Suppressor macrophage treated with lipopolysaccharide for 1 hour (primary cell): ENCODE results near the gene ASTN2.
A peak's percentile ranks its signal among the peaks of the same experiment; 100 is the strongest.

Experiments
- DNase-seq, 3 donors: peaks; one replicate each; pipeline ENCODE4 v3.0.0-alpha.2; 2020 to 2022

The ASTN2 gene

DNA sequence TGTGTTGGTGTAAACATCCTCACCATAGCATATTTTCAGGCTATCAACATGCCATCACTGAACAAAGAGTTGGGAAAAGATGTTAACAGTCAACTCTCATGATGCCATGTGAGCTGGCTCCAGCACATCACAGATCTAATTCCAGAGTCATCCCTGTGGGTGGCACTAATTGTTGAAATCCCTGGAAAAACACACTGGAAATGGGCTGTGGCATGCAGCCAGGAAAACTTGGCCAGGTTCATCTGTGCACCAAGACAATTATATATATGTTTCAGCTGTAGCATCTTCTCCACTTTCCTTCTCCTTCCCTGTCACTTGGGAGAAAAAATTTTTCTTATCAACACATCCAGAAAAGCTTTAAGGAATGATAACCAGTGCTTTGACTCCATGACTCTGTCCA, 414.0 kb downstream of the ASTN2 start:
- DNase-seq: no peak

DNA sequence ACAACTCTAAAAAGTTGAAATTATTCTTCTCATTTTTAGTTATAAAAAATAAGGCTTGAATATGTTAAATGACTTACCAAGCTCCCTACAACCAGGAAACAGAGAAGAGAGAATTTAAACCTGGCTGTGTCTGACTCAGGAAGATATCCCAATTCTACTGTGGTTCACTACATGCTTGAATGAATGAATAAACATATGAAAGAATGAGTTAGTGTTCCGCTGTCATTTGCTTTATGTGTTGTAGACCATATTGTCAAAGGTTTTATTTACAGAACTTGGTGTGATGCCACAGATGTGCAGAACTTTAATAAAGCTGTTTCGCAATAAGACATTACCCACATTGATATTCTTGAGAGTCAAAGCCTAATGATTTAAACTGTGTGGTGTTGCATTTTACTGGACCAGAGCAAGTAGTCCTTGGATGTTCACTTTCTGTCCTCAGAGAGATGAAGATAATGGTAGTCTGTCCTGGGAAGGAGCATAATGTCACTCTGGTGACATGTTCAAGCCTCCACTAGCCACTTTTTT, 414.6 kb downstream of the ASTN2 start:
- no peak for DNase-seq

DNA sequence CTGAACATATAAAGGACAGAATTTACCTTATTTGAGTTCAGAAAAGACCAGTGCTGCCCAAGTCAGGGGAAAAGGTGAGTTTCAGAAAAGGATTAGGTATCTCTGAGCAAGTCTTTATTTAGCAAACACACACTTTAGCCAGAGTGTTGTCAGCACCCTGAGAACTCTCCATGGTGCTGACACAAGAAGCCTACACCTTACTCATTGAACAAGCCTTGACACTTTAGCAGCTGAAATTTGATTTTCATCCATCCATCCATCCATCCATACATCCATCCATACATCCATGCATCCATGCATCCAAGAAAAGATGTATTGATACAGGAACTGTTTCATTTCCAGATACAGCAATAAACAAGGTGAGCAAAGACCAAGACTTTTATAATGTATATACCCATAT, 416.6 kb downstream of the ASTN2 start:
- peak in 2 of 3 donors; percentile 26 for DNase-seq

DNA sequence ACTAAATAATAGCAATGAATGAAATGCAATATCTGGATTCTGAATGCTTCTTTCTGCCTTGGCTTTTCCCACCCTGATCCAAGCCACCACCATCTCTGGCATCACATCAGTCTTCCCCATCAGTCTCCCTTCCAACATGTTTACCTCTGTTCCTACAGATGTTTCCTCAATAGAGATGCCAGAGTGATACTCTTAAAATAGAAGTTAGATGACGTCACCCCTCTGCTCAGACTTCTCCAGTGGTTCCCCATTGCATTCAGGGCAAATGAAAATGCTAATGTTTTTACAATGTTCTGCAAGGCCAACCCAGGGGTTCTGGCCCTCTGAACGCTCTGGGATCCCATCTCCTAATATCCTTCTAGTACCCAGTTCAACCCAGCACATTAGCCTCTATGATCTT, 422.0 kb downstream of the ASTN2 start:
- DNase-seq: peak; percentile 40 to 57 (median 54)

DNA sequence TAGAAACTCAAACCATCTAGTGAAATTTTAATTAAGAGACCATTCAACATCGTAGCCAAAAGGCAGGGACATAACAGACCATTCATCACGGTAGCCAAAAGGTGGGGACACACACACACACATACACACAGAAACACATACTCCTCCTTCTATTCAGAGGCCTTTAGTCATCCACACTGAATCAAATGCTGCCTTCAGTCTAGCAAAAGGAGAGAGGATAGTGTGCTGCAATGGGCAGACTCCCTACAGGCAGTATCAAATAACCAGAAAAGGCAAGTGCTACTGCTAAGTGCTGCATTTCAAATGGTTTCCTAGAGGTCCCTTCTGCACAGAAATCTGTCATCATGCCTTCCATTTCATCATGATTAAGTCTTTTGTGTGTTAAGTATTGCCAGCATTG, 423.8 kb downstream of the ASTN2 start:
- DNase-seq: no peak

DNA sequence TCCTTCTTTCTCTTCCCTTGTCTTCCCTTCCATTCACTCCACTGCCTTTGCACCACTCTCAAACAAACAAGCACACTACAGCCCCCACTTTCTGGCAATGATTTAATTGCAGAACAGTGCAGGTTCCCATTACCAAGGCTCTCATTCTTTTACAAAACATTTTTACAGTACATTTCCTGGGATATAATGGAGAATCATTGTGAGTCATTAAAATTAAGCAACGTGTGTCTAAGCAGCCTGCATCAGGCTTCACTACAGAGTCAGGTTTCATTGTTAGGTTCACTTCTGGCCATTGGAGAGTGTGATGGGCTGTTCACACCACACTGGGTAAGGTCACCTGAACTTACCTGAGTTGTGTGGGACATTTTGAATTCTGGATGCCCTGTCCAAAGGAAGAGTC, 424.3 kb downstream of the ASTN2 start:
- DNase-seq: peak in 2 of 3 donors; percentile 20 to 27

DNA sequence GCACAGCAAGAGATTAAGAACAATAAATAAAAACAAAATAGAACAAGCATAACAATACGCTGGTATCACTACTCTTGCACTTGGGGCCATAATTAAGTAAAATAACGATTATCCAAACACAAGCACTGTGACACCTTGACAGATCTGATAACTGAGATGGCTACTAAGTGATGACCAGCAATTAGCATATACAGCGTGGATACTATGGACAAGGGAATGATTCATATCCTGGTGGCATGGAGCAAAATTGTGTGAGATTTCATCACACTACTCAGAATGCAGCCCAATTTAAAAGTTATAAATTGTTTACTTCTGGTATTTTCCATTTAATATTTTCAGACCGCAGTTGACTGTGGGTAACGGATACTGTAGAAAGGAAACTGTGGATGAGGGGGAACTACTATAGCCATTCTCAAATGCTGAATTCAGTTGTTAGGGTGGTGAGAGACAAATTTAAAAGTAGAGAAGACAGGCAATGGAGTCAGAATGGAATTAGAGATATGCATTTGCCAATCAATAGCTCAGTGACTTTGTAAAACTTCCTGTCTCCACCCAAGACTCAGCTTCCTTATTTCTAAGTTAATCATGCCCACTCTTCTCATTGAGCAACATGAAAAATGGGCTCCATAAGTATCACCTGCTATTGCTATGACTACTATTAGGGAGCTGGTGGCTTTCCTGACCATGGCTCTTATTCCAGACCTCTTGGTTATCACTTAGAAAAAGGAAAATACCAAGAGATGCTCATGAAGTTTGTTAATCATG, 427.0 kb downstream of the ASTN2 start:
- DNase-seq: peak; percentile 15 to 45 (median 31)

DNA sequence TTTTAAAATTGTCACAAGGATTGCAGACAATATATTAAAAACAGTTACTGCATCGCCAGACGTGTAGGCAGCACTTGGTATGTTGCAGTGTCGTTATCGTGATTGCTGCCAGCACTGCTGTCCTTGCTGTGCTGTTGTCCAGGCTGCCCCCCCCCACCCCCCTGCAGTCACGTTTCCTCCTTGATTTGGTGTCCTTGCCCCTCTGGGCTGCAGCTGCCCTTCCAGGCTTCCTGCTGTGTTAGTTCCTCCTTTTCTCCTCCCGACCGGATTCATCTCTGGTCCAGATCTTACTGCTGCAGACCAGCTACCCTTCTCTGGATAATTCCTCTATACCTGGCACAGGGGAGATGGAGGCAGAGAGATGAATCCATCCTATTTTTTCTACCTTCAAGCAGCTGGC, 428.8 kb downstream of the ASTN2 start:
- peak in 2 of 3 donors; percentile 11 to 28 for DNase-seq

DNA sequence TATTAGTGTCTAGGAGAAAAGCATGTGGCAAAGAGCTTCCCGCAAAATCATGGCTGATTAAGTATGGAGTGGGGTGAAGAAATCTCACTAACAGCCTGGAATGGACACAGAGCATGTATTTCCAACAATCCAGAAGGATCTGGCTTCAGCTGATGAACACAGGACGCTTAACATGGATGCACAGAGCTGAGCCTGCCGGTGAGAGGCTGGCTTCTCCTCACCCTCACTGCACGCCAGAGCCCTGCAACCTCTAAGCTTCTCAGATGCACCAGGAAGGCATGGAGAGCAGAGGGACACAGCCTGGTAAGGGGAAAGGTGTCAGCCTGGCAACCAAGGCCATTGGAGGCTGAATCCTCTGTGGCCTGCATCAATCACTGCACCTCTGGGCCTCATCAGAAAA, 429.3 kb downstream of the ASTN2 start:
- DNase-seq: no peak

DNA sequence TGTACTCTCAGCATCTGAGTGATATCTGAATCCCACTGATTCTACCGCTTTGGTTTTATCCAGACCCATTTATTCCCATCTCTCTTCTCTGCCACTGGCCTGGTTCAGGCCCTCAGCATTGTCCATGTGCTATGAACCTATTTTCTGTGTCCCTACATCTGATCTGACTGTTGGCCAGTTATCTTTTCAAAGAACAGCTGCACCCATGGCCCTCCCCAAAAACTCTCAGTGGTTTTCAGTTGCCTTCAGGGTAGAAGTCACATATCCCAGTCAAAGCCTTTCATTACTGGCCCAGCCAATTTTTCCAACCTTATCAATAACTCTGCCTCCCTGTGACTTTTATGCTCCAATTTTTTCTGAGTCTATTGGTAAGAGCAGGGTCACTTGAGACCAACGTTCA, 430.7 kb downstream of the ASTN2 start:
- DNase-seq: no peak

DNA sequence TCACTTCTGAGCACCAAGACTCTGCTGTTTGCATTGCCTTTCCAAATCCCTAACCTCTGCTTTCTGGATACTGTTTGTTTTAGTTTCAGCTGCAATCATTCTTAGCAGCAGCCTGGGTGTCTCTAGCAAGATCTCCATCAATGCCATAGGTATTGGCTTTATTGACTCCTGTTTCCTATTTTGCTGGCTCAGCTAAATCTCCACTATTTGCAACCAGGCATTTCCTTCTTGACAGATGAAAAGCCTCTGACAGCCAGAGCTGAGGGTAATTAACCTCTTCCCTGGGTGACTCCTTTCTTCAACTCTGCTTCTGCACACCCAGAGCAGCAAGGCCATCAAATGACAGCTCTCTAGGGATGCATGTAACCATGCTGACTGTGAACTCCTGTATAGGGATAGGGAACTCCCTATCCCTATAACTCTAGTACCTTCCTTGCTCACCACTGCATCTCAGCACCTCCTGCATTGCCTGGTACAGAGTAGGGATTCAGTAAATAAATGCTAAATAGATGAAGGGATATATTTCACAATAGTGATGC, 434.2 kb downstream of the ASTN2 start:
- no peak for DNase-seq

DNA sequence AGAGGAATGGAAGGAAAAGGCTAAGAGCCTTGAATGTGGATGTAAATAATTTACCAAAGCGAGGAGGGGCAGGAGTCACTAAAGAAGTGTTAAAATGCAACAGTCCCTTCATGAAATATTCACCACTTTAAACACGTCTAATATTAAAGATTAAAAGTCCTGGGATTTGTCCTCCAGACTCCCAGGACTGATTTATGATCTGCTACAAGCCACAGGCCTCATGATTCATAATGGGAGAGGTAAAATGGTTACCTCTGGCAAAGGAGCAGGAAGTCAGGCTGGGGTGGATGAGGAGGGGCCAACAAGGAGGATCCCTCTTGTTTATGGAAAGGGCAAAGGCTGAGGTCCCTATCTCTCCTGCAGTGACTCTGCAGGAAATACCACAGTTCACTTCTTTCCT, 435.4 kb downstream of the ASTN2 start:
- DNase-seq: no peak

DNA sequence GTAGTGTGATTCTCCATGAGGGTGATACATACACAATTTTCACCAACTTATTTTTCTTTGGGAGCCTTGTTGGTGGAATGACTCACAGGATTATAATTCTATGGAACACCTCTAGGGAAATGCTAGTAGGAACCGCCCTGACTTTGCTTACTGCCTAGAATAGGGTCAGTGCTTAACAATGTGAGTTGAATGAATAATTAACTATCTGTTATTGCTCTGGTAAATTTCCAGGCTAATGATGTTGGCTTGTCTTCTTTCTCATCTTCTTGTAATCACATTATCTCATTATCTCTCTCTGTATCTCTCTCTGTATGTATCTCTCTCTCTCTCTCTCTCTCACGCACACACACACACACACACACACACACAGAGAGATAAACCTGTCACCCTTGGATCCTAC, 436.7 kb downstream of the ASTN2 start:
- no peak for DNase-seq

DNA sequence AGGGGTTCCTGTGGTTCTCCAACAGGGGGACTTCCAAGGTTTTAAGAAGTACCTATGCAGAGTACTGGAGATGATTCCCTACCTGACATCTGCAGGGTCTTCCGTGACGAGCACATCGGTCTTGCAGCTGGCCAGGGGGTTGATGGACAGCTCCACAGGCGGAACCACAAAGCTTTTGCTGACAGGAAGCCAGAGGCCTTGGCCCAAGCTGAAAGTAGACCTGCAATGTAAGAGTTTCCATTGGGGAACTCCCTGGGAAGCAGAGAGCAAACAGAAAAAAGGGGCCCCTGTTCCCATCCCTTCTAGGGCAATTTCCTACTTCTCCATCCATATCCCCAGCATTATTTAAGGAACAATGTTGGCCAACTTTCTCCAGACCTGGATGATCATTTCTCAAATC, 439.7 kb downstream of the ASTN2 start:
- no peak for DNase-seq

DNA sequence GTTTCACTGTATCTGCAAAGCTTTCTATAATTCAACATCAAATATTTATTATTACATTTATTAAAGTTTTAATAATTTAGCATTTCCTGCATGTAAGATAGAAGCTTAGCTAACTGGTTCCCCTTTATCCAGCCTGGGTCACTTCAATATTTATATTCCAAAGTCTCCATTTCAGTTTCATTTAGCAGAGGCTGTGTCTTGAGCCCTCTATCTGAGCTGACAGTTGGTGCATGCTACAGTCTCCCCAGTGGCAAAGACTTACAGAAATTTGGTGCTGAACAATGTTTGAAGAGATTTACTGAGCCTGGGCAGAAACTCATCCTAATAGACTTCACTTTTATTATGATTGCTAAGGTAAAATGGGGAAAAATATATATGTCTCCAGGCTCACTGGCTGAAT, 448.7 kb downstream of the ASTN2 start:
- no peak for DNase-seq

DNA sequence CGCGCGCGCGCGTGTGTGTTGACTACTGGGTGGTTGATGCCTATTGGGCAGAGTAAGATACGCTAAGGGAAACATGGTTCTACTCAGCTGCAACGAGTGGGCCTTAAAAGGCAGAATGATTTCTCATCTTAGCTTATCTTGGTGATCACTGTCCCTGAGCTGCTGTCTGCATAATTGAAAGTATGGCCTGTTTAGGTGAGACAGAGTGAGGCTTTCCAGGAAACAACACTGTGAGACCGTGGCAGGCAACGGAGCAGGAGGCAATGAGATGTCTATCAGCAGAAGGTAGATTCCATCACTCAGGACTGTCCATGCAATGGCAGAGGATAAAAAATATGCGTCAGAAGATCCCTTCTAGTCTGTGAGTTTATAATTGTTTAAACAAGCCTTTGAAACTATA, 450.6 kb downstream of the ASTN2 start:
- DNase-seq: no peak

DNA sequence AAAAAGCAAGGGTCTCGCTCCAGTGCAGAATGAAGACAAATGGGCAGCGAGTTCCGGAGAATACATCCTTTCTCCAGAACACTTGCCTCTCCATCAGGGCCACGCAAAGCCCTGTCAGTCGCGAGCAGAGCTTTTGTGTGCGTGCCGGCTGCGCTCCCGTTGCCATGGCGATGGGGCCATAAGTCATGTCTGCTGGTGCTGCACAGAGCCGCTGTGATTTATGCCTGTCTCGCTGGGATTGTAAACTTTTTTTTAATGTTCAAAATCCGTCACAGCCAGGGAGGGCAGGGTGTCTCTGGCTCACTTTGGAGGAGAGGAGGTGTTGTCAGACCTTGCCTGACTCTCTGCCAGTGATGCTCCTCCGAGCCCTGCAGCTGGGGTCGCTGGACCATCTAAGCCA, 455.0 kb downstream of the ASTN2 start:
- DNase-seq: no peak

DNA sequence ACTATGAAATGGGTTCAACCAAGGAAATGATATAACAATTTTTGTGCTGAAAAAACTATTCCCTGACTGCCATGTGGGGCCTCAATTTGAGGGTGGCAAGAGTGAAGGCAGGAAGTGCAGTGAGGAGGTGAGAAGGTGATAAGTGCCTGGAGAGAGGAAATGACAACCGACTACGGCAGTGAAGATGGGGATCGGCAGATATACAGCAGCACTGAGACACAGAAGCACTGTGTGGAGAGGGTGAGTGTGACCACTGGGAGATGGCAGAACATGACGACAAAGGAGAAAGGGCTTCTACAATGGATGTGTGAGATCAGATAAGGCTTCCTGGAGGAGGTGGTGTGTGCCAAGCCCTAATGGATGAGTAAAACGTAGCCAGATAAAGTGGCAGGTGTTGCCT, 456.0 kb downstream of the ASTN2 start:
- DNase-seq: no peak

DNA sequence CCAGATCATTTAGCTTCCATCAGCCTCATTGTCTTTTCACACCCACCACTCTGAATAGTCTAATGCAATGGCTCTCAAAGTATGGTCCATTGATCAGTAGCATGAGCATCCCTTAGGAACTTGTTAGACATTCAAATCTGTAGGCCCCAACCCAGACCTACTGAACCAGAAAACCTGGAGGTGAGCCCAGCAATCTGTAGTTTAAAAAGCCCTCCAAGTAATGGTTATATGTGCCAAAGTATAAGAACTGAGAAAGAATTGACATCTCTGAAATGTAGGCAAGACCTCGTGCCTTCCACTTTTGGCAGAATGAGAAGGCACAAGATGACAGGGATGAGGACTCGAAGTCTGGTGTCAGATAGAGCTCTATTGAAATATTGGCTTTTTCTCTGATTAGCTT, 460.1 kb downstream of the ASTN2 start:
- no peak for DNase-seq

DNA sequence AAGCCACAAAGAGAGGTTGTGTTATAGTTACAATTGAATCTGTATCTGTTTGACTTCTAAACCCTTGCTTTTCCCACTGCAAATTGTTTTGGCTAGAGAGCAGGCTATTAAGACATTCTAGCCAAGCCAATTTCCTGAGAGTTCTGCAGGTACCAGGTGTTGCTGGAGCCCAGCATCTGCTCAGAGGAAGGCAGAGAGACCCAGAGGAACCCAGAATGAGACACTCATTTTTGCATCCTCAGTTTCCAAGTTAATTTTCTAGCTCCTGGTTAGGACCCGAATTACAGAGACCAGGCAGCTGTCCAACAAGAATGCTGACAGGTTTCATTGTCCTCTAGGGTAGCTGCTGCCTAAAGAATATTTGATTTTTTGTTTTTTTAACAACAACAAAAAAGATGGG, 461.6 kb downstream of the ASTN2 start:
- no peak for DNase-seq

DNA sequence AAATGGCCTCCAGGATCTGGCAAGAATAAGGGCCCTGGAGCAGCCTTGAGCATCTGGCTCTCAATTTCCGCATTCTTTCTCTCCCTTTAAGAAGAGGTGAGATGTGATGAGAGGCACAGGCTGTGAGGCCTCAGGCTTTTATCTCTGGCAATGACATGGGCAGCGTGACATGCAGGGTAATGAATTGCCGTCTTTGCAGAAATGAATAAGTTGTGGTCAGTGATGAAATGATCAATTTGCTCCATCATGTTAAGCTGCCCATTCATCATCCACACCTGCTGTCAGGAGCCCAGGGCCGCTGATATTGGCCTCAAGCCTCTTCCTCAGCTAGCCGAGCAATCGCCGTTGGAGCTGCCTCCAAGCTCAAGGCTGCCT, 462.4 kb downstream of the ASTN2 start:
- DNase-seq: no peak

DNA sequence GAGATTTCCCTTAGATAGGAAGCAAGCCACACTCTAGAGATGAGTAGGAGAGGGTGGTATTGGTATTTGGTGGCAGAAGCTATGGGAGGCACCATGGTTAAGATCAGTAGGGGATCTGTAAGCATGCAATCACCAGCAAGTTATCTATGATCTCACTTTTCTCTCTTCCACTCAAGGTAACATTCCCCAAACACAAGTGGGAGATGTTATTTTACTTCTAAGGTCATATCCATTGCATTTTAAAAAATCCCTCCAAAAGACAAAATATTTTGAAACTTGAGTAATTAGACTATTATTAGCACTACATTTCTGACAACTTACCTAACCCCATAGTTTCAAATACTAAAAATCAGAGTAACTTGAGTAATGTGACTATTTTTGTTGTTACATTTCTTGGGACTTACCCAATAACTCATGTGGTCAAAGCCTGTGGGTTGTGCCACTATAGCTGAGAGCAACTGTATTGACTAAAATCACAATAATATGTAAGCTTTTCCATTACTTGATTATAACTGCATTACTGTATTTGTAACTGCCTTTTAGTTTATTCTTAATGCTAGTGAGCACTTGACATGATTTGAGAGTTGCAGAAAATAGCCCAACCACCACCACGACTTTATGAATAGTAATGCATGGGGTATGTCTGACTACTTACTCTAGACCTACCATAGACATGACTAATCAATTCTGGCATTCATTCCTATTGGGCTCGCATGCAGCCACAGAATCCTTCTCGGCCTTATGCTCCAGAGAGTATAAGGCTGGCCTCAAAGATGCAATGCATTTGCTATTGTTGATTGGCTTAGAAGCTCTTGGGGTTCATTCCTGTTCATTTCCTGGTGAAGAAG, 463.0 kb downstream of the ASTN2 start:
- peak; percentile 38 to 52 (median 48) for DNase-seq

DNA sequence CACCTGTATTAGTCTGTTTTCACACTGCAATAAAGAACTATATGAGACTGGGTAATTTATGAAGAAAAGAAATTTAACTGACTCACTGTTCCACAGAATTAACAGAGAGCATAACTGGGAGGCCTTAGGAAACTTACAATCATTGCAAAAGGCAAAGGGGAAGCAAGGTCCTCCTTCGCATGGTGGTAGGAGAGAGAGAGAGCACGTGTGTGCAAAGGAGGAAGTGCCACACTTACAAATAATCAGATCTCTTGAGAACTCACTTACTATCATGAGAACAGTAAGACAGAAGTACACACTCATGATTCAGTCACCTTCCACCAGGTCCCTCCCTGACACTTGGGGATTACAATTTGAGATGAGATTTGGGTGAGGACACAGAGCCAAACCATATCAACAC, 469.0 kb downstream of the ASTN2 start:
- DNase-seq: peak; percentile 68 to 87 (median 85)
